Esophagus muscularis mucosa (tissue), 4 donors: ENCODE results near the gene UNC5CL.

Experiments
- CTCF ChIP-seq, 3 experiments: fragments of 200-600 bp in 2 of 3; fragments of 450-650 bp in 1 of 3; sonication (generic) in 2 of 3; IDR thresholded peaks; one replicate each; pipeline ENCODE4 v1.5.1; 2017 to 2019; ENCODE audit warnings: antibody characterized with exemption in 3 of 3, mild to moderate bottlenecking in 2 of 3, moderate library complexity in 1 of 3
- EP300 ChIP-seq: sonication (generic); formaldehyde crosslinking; IDR thresholded peaks from one replicate; pipeline ENCODE4 v1.6.1; 2017; ENCODE audit warnings: antibody characterized with exemption
- POLR2A ChIP-seq: fragments of 450-650 bp; IDR thresholded peaks from one replicate; pipeline ENCODE4 v1.6.1; 2017; ENCODE audit warnings: antibody characterized with exemption, moderate library complexity, mild to moderate bottlenecking, low read depth
- POLR2AphosphoS5 ChIP-seq, 2 donors: sonication (generic); formaldehyde crosslinking; IDR thresholded peaks; one replicate each; pipeline ENCODE4 v1.6.1; 2017; ENCODE audit warnings: antibody characterized with exemption in 2 of 2

- TF ChIP-seq EP300, result no peak
- TF ChIP-seq CTCF (IDR thresholded peaks at IDR 0.05), result no peak
- TF ChIP-seq POLR2A, result no peak
- TF ChIP-seq POLR2AphosphoS5 (IDR thresholded peaks at IDR 0.05), result no peak
These were observed 25.8 kb upstream of the UNC5CL start for GRCh38 chr6:41064841-41065240.
